Neural progenitor cell (in vitro differentiated cells): ENCODE data around the gene IFNA13.

Experiments
- CTCF ChIP-seq: fragments of 200-600 bp; sonication (generic); IDR thresholded peaks from 2 replicates; pipeline ENCODE4 v1.5.1; 2017; ENCODE audit warnings: antibody characterized with exemption, mild to moderate bottlenecking
- EZH2 ChIP-seq: fragments of 200-600 bp; sonication (generic); IDR thresholded peaks from 2 replicates; pipeline ENCODE4 v1.6.1; 2017; ENCODE audit warnings: antibody characterized with exemption, mild to moderate bottlenecking, moderate library complexity
- EZH2phosphoT487 ChIP-seq: fragments of 200-600 bp; sonication (generic); IDR thresholded peaks from 2 replicates; pipeline ENCODE4 v1.6.1; 2017; ENCODE audit warnings: antibody characterized with exemption

GRCh38 chr9:21404146-21404545 is 36.3 kb upstream of the IFNA13 start:
- TF ChIP-seq CTCF (no peak), EZH2 (no peak), EZH2phosphoT487 (no peak)
